DOHH2 (cell line): Measurements from ENCODE around the gene KLF8.

ENCODE experiments used
- H3F3A ChIP-seq: fragments of 200-600 bp; sonication (generic), shearing (Covaris generic); 2 replicates; pipeline ENCODE4 v1.6.0; 2016; ENCODE audit warnings: antibody characterized with exemption, mild to moderate bottlenecking; ENCODE audit not compliant: control insufficient read depth, insufficient read depth
- H3K27ac ChIP-seq: fragments of 200-600 bp; sonication (generic); 2 replicates; pipeline ENCODE4 v1.5.1; 2014; ENCODE audit warnings: low read depth, mild to moderate bottlenecking, low read length, moderate library complexity
- H3K27me3 ChIP-seq: fragments of 200-600 bp; sonication (generic); 2 replicates; pipeline ENCODE4 v1.6.1; 2014; ENCODE audit warnings: mild to moderate bottlenecking, low read length, mixed read lengths; ENCODE audit not compliant: control insufficient read depth
- H3K36me3 ChIP-seq: fragments of 200-600 bp; sonication (generic); 2 replicates; pipeline ENCODE4 v1.6.1; 2014; ENCODE audit warnings: mild to moderate bottlenecking, low read length, moderate library complexity, mixed read lengths; ENCODE audit not compliant: control insufficient read depth
- H3K4me1 ChIP-seq: fragments of 200-600 bp; sonication (generic); 2 replicates; pipeline ENCODE4 v1.6.1; 2014; ENCODE audit warnings: mild to moderate bottlenecking, low read length, mixed read lengths; ENCODE audit not compliant: control insufficient read depth
- H3K4me2 ChIP-seq: fragments of 200-600 bp; sonication (generic); 2 replicates; pipeline ENCODE4 v1.6.0; 2014; ENCODE audit warnings: mild to moderate bottlenecking, low read length, moderate library complexity
- H3K4me3 ChIP-seq: fragments of 200-600 bp; sonication (generic); 2 replicates; pipeline ENCODE4 v1.5.1; 2014; ENCODE audit warnings: mild to moderate bottlenecking, low read length, mixed read lengths
- H3K79me2 ChIP-seq: fragments of 200-600 bp; sonication (generic); 2 replicates; pipeline ENCODE4 v1.6.1; 2014; ENCODE audit warnings: mild to moderate bottlenecking, low read length, mixed read lengths; ENCODE audit not compliant: control insufficient read depth
- H3K9me2 ChIP-seq: fragments of 200-600 bp; sonication (generic); replicated peaks from 2 replicates; pipeline ENCODE4 v1.6.1; 2014; ENCODE audit warnings: mild to moderate bottlenecking, low read length, mixed read lengths; ENCODE audit not compliant: control insufficient read depth
- H3K9me3 ChIP-seq: fragments of 200-600 bp; sonication (generic); 2 replicates; pipeline ENCODE4 v1.6.1; 2014; ENCODE audit warnings: antibody characterized with exemption, low read length, mixed read lengths; ENCODE audit not compliant: control insufficient read depth, insufficient read depth
- H4K20me1 ChIP-seq: fragments of 200-600 bp; sonication (generic); 2 replicates; pipeline ENCODE4 v1.6.0; 2014; ENCODE audit warnings: low read depth, mild to moderate bottlenecking, antibody characterized with exemption, low read length, moderate library complexity; ENCODE audit not compliant: control insufficient read depth, insufficient read depth
- CTCF ChIP-seq: fragments of 200-600 bp; sonication (generic); IDR thresholded peaks from one replicate; pipeline ENCODE4 v1.5.1; 2014; ENCODE audit warnings: antibody characterized with exemption, mild to moderate bottlenecking, low read depth, low read length; ENCODE audit not compliant: poor library complexity, severe bottlenecking
- EZH2phosphoT487 ChIP-seq: fragments of 200-600 bp; sonication (generic); IDR thresholded peaks from 2 replicates; pipeline ENCODE4 v1.6.1; 2017; ENCODE audit warnings: borderline replicate concordance, mild to moderate bottlenecking, antibody characterized with exemption, low read length, moderate library complexity, mixed read lengths

KLF8 gene

GRCh38 chrX:56318076-56318475 is 85.9 kb downstream of the KLF8 start:
- no peaks in the 10 kb centered on the region for H3K36me3 ChIP-seq
- H3K4me2 ChIP-seq: no peak overlapping the region
- no peaks in the 10 kb centered on the region for H3K4me1 ChIP-seq
- no peaks in the 10 kb centered on the region for H4K20me1 ChIP-seq
- TF ChIP-seq EZH2phosphoT487 (no peak), CTCF (no peak)
- no peaks in the 10 kb centered on the region for H3F3A ChIP-seq
- H3K9me3 ChIP-seq: no peaks in the 10 kb centered on the region
- H3K79me2 ChIP-seq: no peaks in the 10 kb centered on the region
- no peaks in the 10 kb centered on the region for H3K9me2 ChIP-seq
- H3K27ac ChIP-seq: no peak overlapping the region
- no peaks in the 10 kb centered on the region for H3K27me3 ChIP-seq
- H3K4me3 ChIP-seq: no peak overlapping the region

GRCh38 chrX:56319165-56319564 is 87.0 kb downstream of the KLF8 start:
- H3K79me2 ChIP-seq: no peaks in the 10 kb centered on the region
- H3K4me1 ChIP-seq: no peaks in the 10 kb centered on the region
- TF ChIP-seq EZH2phosphoT487 (no peak), CTCF (no peak)
- no peaks in the 10 kb centered on the region for H3K36me3 ChIP-seq
- no peaks in the 10 kb centered on the region for H3K27me3 ChIP-seq
- no peak overlapping the region for H3K4me2 ChIP-seq
- no peak overlapping the region for H3K4me3 ChIP-seq
- no peak overlapping the region for H3K27ac ChIP-seq
- no peaks in the 10 kb centered on the region for H3K9me3 ChIP-seq
- H3F3A ChIP-seq: no peaks in the 10 kb centered on the region
- H3K9me2 ChIP-seq: no peaks in the 10 kb centered on the region
- H4K20me1 ChIP-seq: no peaks in the 10 kb centered on the region
